Amniotic epithelial cell (primary cell): ENCODE data around the gene S100A4.
A peak's percentile ranks its signal among the peaks of the same experiment; 100 is the strongest.

Source experiments
- DNase-seq: peaks from one replicate; pipeline ENCODE4 v3.0.0-alpha.2; 2010; ENCODE audit warnings: low read depth

S100A4 gene

GRCh38 chr1:153507926-153508583 lies 37.6 kb downstream of the S100A4 start:
- DNase-seq, result no peak

- DNase-seq, result peak; percentile 90
These were observed 38.7 kb downstream of the S100A4 start for GRCh38 chr1:153506831-153507413.

GRCh38 chr1:153506386-153506785 lies 39.2 kb downstream of the S100A4 start:
- DNase-seq, result no peak

GRCh38 chr1:153505576-153505975 lies 40.0 kb downstream of the S100A4 start:
- no peak for DNase-seq

- DNase-seq, result no peak
These were observed 41.8 kb downstream of the S100A4 start for GRCh38 chr1:153503766-153504165.

GRCh38 chr1:153498746-153499145 lies 46.9 kb downstream of the S100A4 start:
- no peak for DNase-seq

GRCh38 chr1:153495536-153495935 lies 50.1 kb downstream of the S100A4 start:
- no peak for DNase-seq

GRCh38 chr1:153494976-153495535 lies 50.5 kb downstream of the S100A4 start:
- peak; percentile 46 for DNase-seq
